ENCODE data around the gene OXER1. TPM values are rescaled to one million over a fixed set of nuclear protein-coding genes. Genes with fewer than 3 reads are reported as not detected.

The OXER1 gene
- polyA plus RNA-seq, 4 donors, result 6.0 to 13.2 (median 10.3) TPM

- DNase-seq (ENCODE audit: low read depth in 4 of 4, low spot score in 2 of 4), result no peak
These were observed 50.0 kb downstream of the OXER1 start for GRCh38 chr2:42713920-42714319.

GRCh38 chr2:42712934-42713333 lies 51.0 kb downstream of the OXER1 start:
- no peak for DNase-seq (ENCODE audit: low read depth in 4 of 4, low spot score in 2 of 4)

Other genes with a start within 250 kb of the OXER1 start
- gene MTA3, start 195.5 kb downstream of the OXER1 start, polyA plus RNA-seq (ENCODE audit: insufficient read length in 4 of 4), result 10 to 100 TPM; 60.8 to 83.8 (median 67.7) TPM
- 10 to 100 TPM; 36.7 to 56.0 (median 45.6) TPM for gene HAAO, start 28.4 kb upstream of the OXER1 start, polyA plus RNA-seq (ENCODE audit: insufficient read length in 4 of 4)